Fibroblast of villous mesenchyme (primary cell): ENCODE data around the gene CEP250. TPM values are rescaled to one million over a fixed set of nuclear protein-coding genes. Genes with fewer than 3 reads are reported as not detected.

Experiments
- DNase-seq: peaks from one replicate; pipeline ENCODE4 v3.0.0-alpha.2; 2010; ENCODE audit warnings: low read depth
- H3K4me3 ChIP-seq: 2 replicates; pipeline ENCODE4 v1.5.1; 2011; ENCODE audit warnings: low read depth, mild to moderate bottlenecking, low read length
- total RNA-seq: library from RNA; depleted of rRNA; stranded (reverse); fragments of >200 nt; gene quantifications from 2 replicates; pipeline ENCODE4 v1.2.3, GENCODE V29; 2012
- TF ChIP-seq, protein P1 (sequence below): IDR thresholded peaks from 2 replicates; pipeline ENCODE4 v1.5.1; 2012; ENCODE audit warnings: low read depth, mild to moderate bottlenecking, low read length; ENCODE audit not compliant: insufficient read depth

Gene CEP250
- total RNA-seq, 1 donor = 22.0 TPM

DNA sequence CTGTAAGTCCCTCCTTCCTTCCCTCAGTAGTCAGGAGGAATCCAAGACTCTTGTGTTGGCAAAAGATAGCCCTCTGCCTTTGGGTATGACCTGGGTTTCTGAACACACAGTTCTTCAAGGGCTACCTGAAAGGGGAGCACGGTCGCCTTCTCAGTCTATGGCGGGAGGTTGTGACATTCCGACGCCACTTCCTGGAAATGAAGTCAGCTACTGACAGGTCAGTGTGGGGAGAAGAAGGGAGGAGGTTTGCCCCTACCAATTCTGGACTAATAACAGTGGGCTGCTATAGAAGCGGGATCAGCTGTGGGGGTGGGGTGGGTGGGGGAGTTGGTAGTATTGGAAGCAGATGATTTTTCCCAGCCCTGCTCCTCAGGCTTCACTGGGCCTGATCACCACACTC is 11.5 kb downstream of the CEP250 start:
- TF ChIP-seq, protein P1, sequence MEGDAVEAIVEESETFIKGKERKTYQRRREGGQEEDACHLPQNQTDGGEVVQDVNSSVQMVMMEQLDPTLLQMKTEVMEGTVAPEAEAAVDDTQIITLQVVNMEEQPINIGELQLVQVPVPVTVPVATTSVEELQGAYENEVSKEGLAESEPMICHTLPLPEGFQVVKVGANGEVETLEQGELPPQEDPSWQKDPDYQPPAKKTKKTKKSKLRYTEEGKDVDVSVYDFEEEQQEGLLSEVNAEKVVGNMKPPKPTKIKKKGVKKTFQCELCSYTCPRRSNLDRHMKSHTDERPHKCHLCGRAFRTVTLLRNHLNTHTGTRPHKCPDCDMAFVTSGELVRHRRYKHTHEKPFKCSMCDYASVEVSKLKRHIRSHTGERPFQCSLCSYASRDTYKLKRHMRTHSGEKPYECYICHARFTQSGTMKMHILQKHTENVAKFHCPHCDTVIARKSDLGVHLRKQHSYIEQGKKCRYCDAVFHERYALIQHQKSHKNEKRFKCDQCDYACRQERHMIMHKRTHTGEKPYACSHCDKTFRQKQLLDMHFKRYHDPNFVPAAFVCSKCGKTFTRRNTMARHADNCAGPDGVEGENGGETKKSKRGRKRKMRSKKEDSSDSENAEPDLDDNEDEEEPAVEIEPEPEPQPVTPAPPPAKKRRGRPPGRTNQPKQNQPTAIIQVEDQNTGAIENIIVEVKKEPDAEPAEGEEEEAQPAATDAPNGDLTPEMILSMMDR = no peak
- DNase-seq = no peak
- H3K4me3 ChIP-seq = no peak overlapping the region

DNA sequence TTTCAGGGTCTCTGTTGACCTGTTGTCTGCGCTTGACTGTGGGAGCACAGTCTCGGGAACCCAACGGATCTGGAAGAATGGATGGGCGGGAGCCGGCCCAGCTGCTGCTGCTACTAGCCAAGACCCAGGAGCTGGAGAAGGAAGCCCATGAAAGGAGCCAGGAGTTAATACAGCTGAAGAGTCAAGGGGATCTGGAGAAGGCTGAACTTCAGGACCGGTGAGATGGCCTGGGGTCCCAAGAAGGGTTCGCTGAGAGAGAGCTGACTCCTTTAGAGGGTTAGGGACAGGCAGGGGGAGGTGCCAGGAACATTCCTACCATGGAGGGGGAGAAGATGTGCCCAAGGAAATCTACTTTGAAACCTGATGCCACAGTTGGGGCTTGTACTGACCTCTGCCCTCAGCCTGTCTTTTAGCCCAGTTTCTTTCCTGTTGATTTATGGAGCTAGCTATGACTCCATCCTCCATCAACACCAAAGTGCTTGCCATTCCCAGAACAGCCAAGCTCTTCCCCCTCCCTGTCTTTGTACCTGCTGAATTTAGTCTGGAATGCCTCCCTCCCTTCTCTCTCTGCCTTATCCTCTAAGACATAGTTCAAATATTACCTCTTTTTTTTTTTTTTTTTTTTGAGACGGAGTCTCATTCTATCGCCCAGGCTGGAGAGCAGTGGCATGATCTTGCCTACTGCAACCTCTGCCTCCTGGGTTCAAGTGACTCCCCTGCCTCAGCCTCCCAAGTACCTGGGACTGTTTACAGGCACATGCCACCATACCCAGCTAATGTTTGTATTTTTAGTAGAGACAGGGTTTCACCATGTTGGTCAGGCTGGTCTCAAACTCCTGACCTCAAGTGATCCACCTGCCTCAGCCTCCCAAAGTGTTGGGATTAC is 12.2 kb downstream of the CEP250 start:
- DNase-seq = peak; percentile 75
- no peak overlapping the region for H3K4me3 ChIP-seq
- TF ChIP-seq, protein P1 = no peak

DNA sequence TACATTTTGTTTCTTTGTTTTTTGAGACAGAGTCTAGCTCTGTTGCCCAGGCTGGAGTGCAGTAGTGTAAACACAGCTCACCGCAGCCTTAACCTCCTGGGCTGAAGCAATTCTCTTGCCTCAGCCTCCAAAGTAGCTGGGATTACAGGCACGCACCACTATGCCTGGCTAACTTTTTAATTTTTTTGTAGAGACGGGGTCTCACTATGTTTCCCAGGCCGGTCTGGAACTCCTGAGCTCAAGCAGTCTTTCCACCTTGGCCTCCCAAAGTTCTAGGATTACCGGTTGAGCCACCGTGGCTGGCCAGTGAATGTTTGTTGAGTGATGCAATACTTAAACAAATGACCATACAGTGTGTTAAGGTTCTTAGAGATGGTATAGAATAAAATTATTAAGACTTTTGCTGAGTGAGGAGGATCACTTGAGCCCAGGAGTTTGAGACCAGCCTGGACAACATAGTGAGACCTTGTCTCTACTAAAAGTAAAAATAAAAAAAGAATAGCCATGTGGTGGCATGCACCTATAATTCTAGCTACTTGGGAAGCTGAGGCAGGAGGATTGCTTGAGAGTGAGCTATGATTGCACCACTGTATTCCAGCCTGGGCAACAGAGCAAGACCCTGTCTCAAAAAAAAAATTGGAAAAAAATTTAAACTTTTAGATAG is 13.4 kb downstream of the CEP250 start:
- TF ChIP-seq, protein P1 = no peak
- H3K4me3 ChIP-seq = no peak overlapping the region
- DNase-seq = peak; percentile 23

DNA sequence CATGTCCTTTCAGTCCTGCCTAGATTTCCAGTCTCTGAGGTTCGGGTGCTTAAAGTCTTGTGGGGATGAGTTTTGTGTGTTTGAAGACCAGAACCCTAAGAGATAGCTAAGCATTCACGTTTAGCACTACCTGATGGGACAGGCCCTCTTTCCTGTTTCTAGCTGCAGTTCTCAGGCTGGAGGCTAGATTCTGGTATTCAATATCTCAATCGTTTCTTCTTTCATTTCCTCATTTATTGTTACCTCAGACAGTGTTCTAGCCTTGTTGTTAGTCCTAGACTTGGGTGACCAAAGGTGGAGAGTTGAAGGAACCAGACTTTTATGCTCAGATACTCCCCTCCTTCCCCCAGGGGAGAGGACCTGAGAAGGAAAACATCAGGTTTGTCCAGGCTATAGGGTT is 16.8 kb downstream of the CEP250 start:
- TF ChIP-seq, protein P1 = no peak

DNA sequence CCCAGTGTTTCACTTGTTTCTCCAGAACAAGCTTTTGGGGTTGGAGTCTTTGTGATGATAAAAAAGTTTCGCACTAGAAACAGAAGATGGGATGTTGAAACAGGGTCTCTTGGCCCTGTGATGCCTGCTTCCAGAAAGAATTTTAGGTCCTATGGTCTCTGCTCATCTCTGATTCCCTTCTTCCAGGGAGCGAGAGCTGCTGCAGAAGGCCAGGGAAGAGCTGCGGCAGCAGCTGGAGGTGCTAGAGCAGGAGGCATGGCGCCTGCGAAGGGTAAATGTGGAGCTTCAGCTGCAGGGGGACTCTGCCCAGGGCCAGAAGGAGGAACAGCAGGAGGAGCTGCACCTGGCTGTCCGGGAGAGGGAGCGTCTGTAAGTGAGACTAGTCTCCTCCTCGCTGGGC is 18.3 kb downstream of the CEP250 start:
- no peak overlapping the region for H3K4me3 ChIP-seq
- TF ChIP-seq, protein P1 = no peak
- no peak for DNase-seq

More for the DNA sequence above, 16.8 kb downstream of the CEP250 start:
- DNase-seq = no peak
- H3K4me3 ChIP-seq = no peak overlapping the region

DNA sequence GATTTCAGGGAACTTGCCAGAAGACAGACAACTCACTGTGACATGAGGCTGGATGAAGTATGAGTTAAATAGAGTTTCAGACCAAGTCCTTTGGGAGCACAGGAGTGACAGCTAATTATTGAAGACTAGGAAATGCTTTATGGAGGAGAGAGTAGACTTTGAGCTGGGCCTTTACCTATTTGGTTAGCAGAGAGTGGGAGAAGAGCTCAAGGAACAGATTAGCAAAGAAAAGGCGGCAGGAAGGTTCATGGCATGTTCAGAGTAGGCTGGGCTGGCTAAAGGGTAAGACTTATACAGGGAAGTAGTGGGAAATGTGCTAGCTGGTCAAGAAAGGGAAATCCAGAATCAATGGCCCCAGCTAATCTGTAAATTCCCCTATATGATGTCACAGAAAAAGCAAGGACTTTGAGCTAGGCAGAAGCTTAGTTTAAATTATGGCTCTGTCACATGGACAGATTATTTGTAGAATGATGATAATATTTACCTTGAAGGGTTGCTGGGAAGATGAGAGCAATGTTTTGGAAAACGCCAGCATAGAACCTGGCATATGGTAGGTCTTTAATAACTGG is 19.0 kb downstream of the CEP250 start:
- TF ChIP-seq, protein P1 = no peak
- no peak overlapping the region for H3K4me3 ChIP-seq
- no peak for DNase-seq
